Dermis blood vessel endothelial cell (primary cell): ENCODE data around the gene LIPK. TPM values are rescaled to one million over a fixed set of nuclear protein-coding genes. Genes with fewer than 3 reads are reported as not detected.

ENCODE experiments used
- DNase-seq: peaks from one replicate; pipeline ENCODE4 v3.0.0; 2010
- total RNA-seq: library from RNA; depleted of rRNA; stranded (reverse); fragments of >200 nt; gene quantifications from 2 replicates; pipeline ENCODE4 v1.2.3, GENCODE V29; 2014

LIPK gene
- total RNA-seq, 1 donor from 2014 or later = not detected

DNA sequence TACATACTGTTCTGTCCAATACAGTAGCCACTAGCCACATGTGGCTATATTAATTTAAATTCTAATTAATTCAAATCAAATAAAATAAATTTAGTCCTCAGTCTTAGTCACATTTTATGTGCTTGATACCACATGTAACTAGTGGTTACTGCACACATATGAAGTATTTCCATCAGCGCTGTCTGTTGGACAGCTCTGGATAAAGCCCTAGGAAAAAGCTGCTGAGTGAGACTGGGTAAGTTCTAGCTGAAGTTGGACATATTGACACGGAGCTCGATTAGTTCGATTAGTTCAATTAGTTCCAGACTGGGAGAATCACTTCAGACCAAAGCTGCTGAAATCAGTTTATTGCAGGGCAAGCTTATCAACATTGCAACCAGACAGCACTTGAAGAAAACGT lies 81.4 kb downstream of the LIPK start:
- no peak for DNase-seq

- no peak for DNase-seq
Measured at GRCh38 chr10:88788924-88789323, 82.9 kb downstream of the LIPK start.

GRCh38 chr10:88791924-88792323 lies 85.9 kb downstream of the LIPK start:
- peak; percentile 46 for DNase-seq

DNA sequence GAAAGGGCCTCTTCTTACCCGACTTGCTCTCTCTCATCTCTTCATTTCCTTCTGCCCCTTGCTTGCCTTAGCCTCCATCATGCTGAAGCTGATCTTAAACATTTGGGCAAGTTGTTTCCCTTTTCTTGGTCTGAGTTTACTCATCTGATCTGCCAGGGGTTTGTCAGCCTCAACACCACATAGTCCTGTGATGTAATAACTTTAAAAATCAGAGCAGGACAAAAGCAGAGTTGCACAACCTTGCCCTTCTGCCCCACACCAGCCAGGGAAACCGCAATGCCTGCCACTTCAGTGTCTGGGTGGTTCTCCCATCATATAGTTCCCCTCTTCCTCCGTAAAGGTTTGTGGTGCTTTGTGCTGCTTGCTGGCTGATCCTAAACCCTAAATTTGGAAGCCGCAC lies 86.6 kb downstream of the LIPK start:
- DNase-seq = no peak

DNA sequence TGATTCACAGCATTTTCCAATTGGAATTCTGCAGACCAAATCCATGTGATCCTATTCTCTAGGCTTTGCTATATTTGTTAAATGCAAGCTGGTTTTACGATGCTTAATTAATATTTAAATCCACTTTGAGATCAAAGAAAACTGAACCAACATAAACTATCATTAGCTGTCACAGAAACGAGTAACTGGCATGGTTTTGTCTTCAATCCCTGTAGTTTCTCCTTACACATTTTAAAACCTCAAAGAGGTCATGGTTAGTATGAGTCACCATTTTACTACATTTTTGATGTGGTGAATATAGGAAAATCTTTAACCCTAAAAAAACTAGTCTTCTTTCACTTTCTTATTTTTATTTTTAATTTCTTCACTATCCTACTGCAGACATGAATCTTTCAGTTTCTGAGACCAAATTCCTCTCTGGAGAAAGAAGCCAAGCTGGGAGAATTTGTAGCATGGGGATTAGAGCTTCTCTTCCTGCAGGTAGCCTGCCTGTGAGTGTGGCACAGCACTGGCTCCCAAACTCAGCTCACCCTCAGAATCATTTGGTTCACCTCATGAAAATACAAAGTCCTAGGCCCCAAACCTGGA lies 87.8 kb downstream of the LIPK start:
- no peak for DNase-seq

- no peak for DNase-seq
Measured at GRCh38 chr10:88794731-88795130, 88.7 kb downstream of the LIPK start.

- no peak for DNase-seq
Measured at GRCh38 chr10:88800152-88801125, 94.4 kb downstream of the LIPK start.

Other genes starting within 250 kb of the LIPK start
- 0.51 and 2.7 TPM in 2 replicates for gene RNLS, start 122.9 kb upstream of the LIPK start, total RNA-seq
- not detected in 2 replicates for gene LIPJ, start 119.5 kb upstream of the LIPK start, total RNA-seq
- not detected in 2 replicates for gene LIPF, start 41.8 kb upstream of the LIPK start, total RNA-seq
- gene LIPN, start 53.8 kb downstream of the LIPK start, total RNA-seq = not detected in 2 replicates
- not detected in 2 replicates for gene LIPM, start 96.5 kb downstream of the LIPK start, total RNA-seq
- gene ANKRD22, start 145.6 kb downstream of the LIPK start, total RNA-seq = not detected in 2 replicates
- 1.0 and 1.4 TPM in 2 replicates for gene STAMBPL1, start 174.0 kb downstream of the LIPK start, total RNA-seq
- 13.1 and 25.5 TPM in 2 replicates for gene ACTA2, start 246.5 kb downstream of the LIPK start, total RNA-seq